Measurements from ENCODE around the gene PLEKHF1.

The PLEKHF1 gene

DNA sequence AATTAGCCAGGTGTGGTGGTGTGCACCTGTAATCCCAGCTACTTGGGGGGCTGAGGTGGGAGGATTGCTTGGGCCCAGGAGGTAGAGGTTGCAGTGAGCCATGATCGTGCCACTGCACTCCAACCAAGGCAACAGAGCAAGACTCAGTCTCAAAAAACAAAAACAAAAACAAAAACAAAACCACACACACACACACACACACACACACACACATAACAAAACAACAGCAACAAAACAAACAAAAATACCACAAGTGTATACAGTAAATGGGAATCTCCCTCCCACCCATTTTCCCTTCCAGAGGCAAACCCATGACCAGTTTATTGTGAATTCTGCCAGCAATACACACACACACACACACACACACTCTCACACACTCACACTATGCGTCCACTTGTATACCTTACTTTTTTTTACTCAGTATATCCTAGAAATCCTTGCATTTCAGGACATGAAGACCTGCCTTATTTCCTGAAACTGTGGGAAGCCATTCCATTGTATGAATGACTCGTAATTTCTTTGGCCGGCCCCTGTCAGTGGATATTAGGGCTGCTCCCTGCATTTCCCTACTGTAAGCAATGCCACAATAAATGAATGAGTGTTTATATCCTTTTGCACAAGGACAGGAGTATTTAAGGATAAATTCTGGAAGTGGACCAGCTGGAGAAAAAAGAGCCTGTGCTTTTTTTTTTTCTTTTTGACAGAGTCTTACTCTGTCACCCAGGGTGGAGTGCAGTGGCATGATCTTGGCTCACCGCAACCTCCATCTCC is 6.9 kb upstream of the PLEKHF1 start:
- H3K4me3 Mint-ChIP-seq, result no peak overlapping the region
- no peak overlapping the region for H3K27ac Mint-ChIP-seq
- TF ChIP-seq, protein P1, sequence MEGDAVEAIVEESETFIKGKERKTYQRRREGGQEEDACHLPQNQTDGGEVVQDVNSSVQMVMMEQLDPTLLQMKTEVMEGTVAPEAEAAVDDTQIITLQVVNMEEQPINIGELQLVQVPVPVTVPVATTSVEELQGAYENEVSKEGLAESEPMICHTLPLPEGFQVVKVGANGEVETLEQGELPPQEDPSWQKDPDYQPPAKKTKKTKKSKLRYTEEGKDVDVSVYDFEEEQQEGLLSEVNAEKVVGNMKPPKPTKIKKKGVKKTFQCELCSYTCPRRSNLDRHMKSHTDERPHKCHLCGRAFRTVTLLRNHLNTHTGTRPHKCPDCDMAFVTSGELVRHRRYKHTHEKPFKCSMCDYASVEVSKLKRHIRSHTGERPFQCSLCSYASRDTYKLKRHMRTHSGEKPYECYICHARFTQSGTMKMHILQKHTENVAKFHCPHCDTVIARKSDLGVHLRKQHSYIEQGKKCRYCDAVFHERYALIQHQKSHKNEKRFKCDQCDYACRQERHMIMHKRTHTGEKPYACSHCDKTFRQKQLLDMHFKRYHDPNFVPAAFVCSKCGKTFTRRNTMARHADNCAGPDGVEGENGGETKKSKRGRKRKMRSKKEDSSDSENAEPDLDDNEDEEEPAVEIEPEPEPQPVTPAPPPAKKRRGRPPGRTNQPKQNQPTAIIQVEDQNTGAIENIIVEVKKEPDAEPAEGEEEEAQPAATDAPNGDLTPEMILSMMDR (IDR thresholded peaks at IDR 0.05; ENCODE audit: unreplicated experiment in 3 of 3), result no peak
- peaks cover 14% of the 10 kb centered on the region for H3K27me3 Mint-ChIP-seq (ENCODE audit: low read depth)
- no peaks in the 10 kb centered on the region for H3K36me3 Mint-ChIP-seq (ENCODE audit: low read depth)
- H3K4me1 Mint-ChIP-seq, result peaks cover 23% of the 10 kb centered on the region
- peaks cover 4% of the 10 kb centered on the region for H3K9me3 Mint-ChIP-seq

DNA sequence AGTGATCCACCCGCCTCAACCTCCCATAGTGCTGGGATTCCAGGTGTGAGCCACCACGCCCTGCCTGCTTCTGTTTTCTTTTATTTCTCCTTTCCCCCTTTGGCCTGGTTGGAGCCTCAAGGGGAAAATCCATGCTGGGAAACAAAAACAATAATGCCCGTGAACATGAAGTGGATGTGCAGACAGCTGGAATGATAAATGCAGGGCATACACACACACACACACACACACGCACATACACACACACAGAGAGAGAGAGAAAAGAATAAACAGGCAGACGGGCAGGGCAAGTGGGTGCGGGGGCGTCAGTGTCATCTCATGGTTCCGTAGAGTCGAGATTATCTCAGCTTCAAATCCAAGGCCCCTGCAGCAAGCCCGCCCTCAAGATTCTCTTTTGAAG is 4.4 kb upstream of the PLEKHF1 start:
- Mint-ChIP-seq H3K27ac (peak overlapping the region; percentile 27 to 57 (median 54)), H3K4me3 (peak overlapping the region in 1 of 3 experiments; percentile 12), H3K9me3 (peaks cover 2% of the 10 kb centered on the region), H3K27me3 (ENCODE audit: low read depth) (peaks cover 16% of the 10 kb centered on the region), H3K4me1 (peaks cover 29% of the 10 kb centered on the region), H3K36me3 (ENCODE audit: low read depth) (no peaks in the 10 kb centered on the region)
- TF ChIP-seq, protein P1 (IDR thresholded peaks at IDR 0.05; ENCODE audit: unreplicated experiment in 3 of 3), result no peak

DNA sequence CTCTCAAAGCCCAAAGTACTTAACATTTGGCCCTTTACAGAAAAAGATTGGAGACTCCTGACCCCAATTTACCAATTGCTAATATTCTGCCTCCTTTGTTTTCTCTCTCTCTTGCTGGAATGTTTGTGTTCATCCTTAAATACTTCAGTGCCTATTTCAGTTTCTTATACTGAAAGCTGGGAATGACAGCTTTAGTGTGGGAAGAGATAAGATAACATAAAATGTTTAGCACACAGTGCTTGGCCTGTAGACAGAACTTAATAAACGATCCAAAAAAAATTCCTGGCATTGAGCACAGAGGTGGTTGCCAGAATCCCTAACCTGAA is 3.0 kb upstream of the PLEKHF1 start:
- Mint-ChIP-seq H3K27me3 (ENCODE audit: low read depth) (peaks cover 19% of the 10 kb centered on the region), H3K4me1 (peaks cover 38% of the 10 kb centered on the region), H3K27ac (peak overlapping the region; percentile 74 to 87 (median 87)), H3K9me3 (peaks cover 2% of the 10 kb centered on the region), H3K36me3 (ENCODE audit: low read depth) (no peaks in the 10 kb centered on the region), H3K4me3 (peak overlapping the region in 2 of 3 experiments; percentile 45 to 47)
- TF ChIP-seq, protein P1 (IDR thresholded peaks at IDR 0.05; ENCODE audit: unreplicated experiment in 3 of 3), result no peak

DNA sequence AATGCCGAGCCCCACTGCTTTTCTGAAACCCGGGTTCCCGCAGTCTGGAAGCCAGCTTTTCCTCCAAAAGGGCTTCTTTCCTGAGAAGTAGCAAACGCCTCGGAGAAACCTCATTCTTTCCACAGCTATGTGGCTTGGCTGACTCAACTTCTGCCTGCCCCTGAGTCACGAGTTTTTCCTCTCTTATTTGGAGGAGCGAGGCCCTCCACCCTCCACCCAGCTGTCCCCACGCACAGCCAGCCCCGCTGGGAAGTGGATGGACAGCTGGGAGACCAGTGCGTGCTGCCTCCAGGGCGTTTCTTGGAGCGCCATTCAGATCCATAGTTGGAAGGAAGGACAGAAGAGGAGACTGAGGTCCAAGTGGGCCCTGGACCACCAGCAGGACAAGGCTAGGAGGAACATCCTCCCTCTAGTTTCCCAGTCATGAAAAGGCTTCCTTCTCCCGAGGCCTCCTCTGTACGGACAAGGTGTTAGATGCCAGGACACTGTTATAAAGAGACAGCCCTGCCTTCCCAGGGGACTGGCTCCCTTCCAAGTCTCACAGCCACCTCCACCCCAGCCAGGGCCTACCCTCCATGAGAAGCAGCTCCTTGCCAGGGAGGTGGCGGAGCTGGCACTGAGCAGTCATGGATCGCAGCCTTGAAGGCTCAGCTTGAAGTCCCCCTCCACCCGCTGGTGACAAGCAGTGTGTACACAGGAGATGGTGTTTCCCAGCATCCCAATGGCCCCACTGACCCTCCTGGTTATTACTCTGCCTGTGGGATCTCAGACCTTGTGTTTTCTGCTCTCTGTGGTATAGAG is 2.5 kb upstream of the PLEKHF1 start:
- no peaks in the 10 kb centered on the region for H3K36me3 Mint-ChIP-seq (ENCODE audit: low read depth)
- peaks cover 17% of the 10 kb centered on the region for H3K27me3 Mint-ChIP-seq (ENCODE audit: low read depth)
- peaks cover 39% of the 10 kb centered on the region for H3K4me1 Mint-ChIP-seq
- H3K4me3 Mint-ChIP-seq, result peak overlapping the region; percentile 25 to 47 (median 45)
- H3K27ac Mint-ChIP-seq, result peak overlapping the region; percentile 74 to 87 (median 87)
- H3K9me3 Mint-ChIP-seq, result peaks cover 2% of the 10 kb centered on the region
- TF ChIP-seq, protein P1 (IDR thresholded peaks at IDR 0.05; ENCODE audit: unreplicated experiment in 3 of 3), result no peak

DNA sequence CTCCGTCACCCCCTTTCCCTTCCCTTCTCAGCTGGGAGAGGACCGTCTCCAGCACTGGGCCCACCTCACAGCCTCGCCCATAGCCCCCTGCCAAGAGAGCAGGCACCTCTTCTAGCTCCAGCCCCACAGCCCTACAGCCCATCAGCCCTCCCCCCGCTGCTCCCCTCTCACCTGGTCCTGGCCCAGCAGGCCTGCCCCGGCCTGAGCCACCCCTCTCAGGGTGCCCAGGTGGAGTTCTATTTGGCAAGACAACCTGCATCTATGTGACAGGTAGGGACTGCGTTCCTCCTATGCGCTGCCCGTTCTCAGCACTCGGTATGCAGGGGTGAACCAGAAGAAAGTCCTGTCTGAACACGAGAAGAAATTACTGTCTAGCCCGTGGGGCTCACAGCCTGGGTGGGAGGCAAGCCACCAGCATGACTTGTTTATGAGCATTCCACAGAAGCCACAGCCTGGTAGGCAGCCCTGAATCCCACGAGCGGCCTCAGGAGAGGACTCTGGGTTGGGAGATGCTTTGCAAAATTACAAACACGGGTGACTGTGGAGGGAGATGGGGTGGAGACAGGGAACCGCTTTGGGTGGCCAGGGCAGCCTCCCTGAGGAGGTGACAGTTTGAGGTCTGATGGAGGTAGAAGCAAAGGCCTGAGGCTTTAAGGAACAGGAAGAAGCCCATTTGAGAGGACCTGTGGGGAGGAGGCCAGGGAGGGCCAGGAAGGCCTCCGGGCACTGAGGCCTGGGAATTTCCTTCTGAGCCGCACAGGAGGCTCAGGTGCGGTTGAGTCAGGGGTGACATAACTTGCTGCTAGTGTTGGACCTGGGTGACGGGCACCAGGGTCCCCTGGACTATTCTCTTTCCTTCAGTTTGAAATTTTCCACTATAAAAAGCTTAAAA is 1.2 kb upstream of the PLEKHF1 start:
- H3K27me3 Mint-ChIP-seq (ENCODE audit: low read depth), result peaks cover 14% of the 10 kb centered on the region
- H3K4me1 Mint-ChIP-seq, result peaks cover 39% of the 10 kb centered on the region
- TF ChIP-seq, protein P1 (IDR thresholded peaks at IDR 0.05; ENCODE audit: unreplicated experiment in 3 of 3), result no peak
- H3K4me3 Mint-ChIP-seq, result peak overlapping the region; percentile 79 to 85 (median 83)
- no peaks in the 10 kb centered on the region for H3K36me3 Mint-ChIP-seq (ENCODE audit: low read depth)
- no peak overlapping the region for H3K27ac Mint-ChIP-seq
- no peaks in the 10 kb centered on the region for H3K9me3 Mint-ChIP-seq

Measured in nephron (organoid).